Smooth muscle cell (in vitro differentiated cells): ENCODE measurements around the gene TBC1D22A. TPM values are rescaled to one million over a fixed set of nuclear protein-coding genes. Genes with fewer than 3 reads are reported as not detected.

Source experiments
- DNase-seq: peaks from one replicate; lab custom pipeline; 2025; ENCODE audit not compliant: unreplicated experiment; lab: John Stamatoyannopoulos, UW
- H2AFZ ChIP-seq: fragments of 200-600 bp; sonication (generic); 2 replicates; pipeline ENCODE4 v1.6.0; 2016; ENCODE audit warnings: antibody characterized with exemption, low read depth, mild to moderate bottlenecking
- H3F3A ChIP-seq: fragments of 200-600 bp; sonication (generic); 2 replicates; pipeline ENCODE4 v1.6.0; 2017; ENCODE audit warnings: antibody characterized with exemption, low read depth
- H3K27ac ChIP-seq: fragments of 200-600 bp; sonication (generic); 2 replicates; pipeline ENCODE4 v1.5.1; 2016; ENCODE audit warnings: low read depth, mild to moderate bottlenecking
- H3K27me3 ChIP-seq: fragments of 200-600 bp; sonication (generic); 2 replicates; pipeline ENCODE4 v1.6.1; 2016; ENCODE audit warnings: low read depth, mild to moderate bottlenecking
- H3K36me3 ChIP-seq: fragments of 200-600 bp; sonication (generic); 2 replicates; pipeline ENCODE4 v1.5.1; 2016; ENCODE audit warnings: low read depth
- H3K4me1 ChIP-seq: fragments of 200-600 bp; sonication (generic); 2 replicates; pipeline ENCODE4 v1.5.1; 2016; ENCODE audit warnings: low read depth
- H3K4me2 ChIP-seq: fragments of 200-600 bp; sonication (generic); 2 replicates; pipeline ENCODE4 v1.6.0; 2016; ENCODE audit warnings: mild to moderate bottlenecking
- H3K4me3 ChIP-seq: fragments of 200-600 bp; sonication (generic); 2 replicates; pipeline ENCODE4 v1.5.1; 2016; ENCODE audit warnings: mild to moderate bottlenecking
- H3K79me2 ChIP-seq: fragments of 200-600 bp; sonication (generic); 2 replicates; pipeline ENCODE4 v1.6.0; 2016; ENCODE audit warnings: low read depth, mild to moderate bottlenecking
- H3K9ac ChIP-seq: fragments of 200-600 bp; sonication (generic); 2 replicates; pipeline ENCODE4 v1.6.0; 2016; ENCODE audit warnings: low read depth
- H3K9me3 ChIP-seq: fragments of 200-600 bp; sonication (generic); replicated peaks from 2 replicates; pipeline ENCODE4 v1.5.1; 2016; ENCODE audit warnings: low read depth
- H4K20me1 ChIP-seq: fragments of 200-600 bp; sonication (generic); 2 replicates; pipeline ENCODE4 v1.6.0; 2016; ENCODE audit warnings: low read depth
- CTCF ChIP-seq: fragments of 200-600 bp; sonication (generic); IDR thresholded peaks from 2 replicates; pipeline ENCODE4 v1.5.1; 2017; ENCODE audit warnings: borderline replicate concordance, mild to moderate bottlenecking, antibody characterized with exemption; ENCODE audit not compliant: insufficient read depth, poor library complexity, severe bottlenecking
- WGBS: methylation state at CpG from one replicate; pipeline ENCODE4 v1.1.7; 2016; ENCODE audit warnings: low lambda C conversion rate; 5-methylcytosine and 5-hydroxymethylcytosine counted together
- polyA plus RNA-seq: library from polyadenylated mRNA; unstranded; fragments of >200 nt; fragmentation: Nextera tagmentation; extraction: Ambion mirVana; gene quantifications from 2 replicates; pipeline ENCODE4 v1.2.1, GENCODE V29; 2016
- total RNA-seq: library from RNA; depleted of rRNA; stranded (reverse); fragments of >200 nt; gene quantifications from 2 replicates; pipeline ENCODE4 v1.2.3, GENCODE V29; 2014

Gene TBC1D22A
- total and polyA plus RNA-seq, 2 experiments from 2014 or later: 12.5 to 14.4 TPM

GRCh38 chr22:46995501-46996360 lies 233.3 kb downstream of the TBC1D22A start:
- Histone ChIP-seq H3K4me1 (no peaks in the 10 kb centered on the region), H3F3A (no peaks in the 10 kb centered on the region)

GRCh38 chr22:46996595-46997310 lies 234.3 kb downstream of the TBC1D22A start:
- Histone ChIP-seq H3F3A (no peaks in the 10 kb centered on the region), H3K9me3 (no peaks in the 10 kb centered on the region), H3K27me3 (no peaks in the 10 kb centered on the region), H3K79me2 (no peaks in the 10 kb centered on the region), H3K4me1 (no peaks in the 10 kb centered on the region), H4K20me1 (peaks cover 32% of the 10 kb centered on the region), H3K27ac (no peak overlapping the region), H3K4me2 (no peak overlapping the region), H3K36me3 (no peaks in the 10 kb centered on the region), H2AFZ (no peak overlapping the region), H3K4me3 (no peak overlapping the region), H3K9ac (no peak overlapping the region)
- 97% methylated on average over 11 of the region's 11 CpGs for WGBS
- TF ChIP-seq CTCF: no peak
- DNase-seq: no peak

More at GRCh38 chr22:46995501-46996360, 233.3 kb downstream of the TBC1D22A start:
- no peak for DNase-seq
- no peaks in the 10 kb centered on the region for H3K27me3 ChIP-seq
- H3K4me3 ChIP-seq: no peak overlapping the region
- 96% methylated on average over 24 of the region's 24 CpGs for WGBS
- no peak overlapping the region for H3K9ac ChIP-seq
- H3K9me3 ChIP-seq: no peaks in the 10 kb centered on the region
- H3K27ac ChIP-seq: no peak overlapping the region
- H2AFZ ChIP-seq: no peak overlapping the region
- H3K79me2 ChIP-seq: no peaks in the 10 kb centered on the region
- peaks cover 25% of the 10 kb centered on the region for H4K20me1 ChIP-seq
- no peak overlapping the region for H3K4me2 ChIP-seq
- H3K36me3 ChIP-seq: no peaks in the 10 kb centered on the region
- TF ChIP-seq CTCF: no peak

- no peak for TF ChIP-seq CTCF
- Histone ChIP-seq H3K9ac (no peak overlapping the region), H3K9me3 (no peaks in the 10 kb centered on the region), H3K4me3 (no peak overlapping the region), H3F3A (no peaks in the 10 kb centered on the region), H3K79me2 (no peaks in the 10 kb centered on the region), H3K27me3 (no peaks in the 10 kb centered on the region), H3K4me2 (no peak overlapping the region), H3K36me3 (no peaks in the 10 kb centered on the region), H4K20me1 (peaks cover 37% of the 10 kb centered on the region), H3K27ac (no peak overlapping the region), H3K4me1 (no peaks in the 10 kb centered on the region), H2AFZ (no peak overlapping the region)
- 89% methylated on average over 15 of the region's 15 CpGs for WGBS
- DNase-seq: no peak
Measured at GRCh38 chr22:46997311-46997970, 235.0 kb downstream of the TBC1D22A start.
